DMS53 treated with DMSO at 0.1 percent for 48 hours (cell line): ENCODE data around the gene UNC80.
"Not testable (repeated sequence)": the region's sequence is repeated elsewhere in the genome, so short reads cannot be mapped to it uniquely, and the experiment has no call there.

Experiments used
- DNase-seq: peaks from one replicate; lab custom pipeline; 2025; ENCODE audit not compliant: unreplicated experiment; lab: John Stamatoyannopoulos, UW

The UNC80 gene, protein sequence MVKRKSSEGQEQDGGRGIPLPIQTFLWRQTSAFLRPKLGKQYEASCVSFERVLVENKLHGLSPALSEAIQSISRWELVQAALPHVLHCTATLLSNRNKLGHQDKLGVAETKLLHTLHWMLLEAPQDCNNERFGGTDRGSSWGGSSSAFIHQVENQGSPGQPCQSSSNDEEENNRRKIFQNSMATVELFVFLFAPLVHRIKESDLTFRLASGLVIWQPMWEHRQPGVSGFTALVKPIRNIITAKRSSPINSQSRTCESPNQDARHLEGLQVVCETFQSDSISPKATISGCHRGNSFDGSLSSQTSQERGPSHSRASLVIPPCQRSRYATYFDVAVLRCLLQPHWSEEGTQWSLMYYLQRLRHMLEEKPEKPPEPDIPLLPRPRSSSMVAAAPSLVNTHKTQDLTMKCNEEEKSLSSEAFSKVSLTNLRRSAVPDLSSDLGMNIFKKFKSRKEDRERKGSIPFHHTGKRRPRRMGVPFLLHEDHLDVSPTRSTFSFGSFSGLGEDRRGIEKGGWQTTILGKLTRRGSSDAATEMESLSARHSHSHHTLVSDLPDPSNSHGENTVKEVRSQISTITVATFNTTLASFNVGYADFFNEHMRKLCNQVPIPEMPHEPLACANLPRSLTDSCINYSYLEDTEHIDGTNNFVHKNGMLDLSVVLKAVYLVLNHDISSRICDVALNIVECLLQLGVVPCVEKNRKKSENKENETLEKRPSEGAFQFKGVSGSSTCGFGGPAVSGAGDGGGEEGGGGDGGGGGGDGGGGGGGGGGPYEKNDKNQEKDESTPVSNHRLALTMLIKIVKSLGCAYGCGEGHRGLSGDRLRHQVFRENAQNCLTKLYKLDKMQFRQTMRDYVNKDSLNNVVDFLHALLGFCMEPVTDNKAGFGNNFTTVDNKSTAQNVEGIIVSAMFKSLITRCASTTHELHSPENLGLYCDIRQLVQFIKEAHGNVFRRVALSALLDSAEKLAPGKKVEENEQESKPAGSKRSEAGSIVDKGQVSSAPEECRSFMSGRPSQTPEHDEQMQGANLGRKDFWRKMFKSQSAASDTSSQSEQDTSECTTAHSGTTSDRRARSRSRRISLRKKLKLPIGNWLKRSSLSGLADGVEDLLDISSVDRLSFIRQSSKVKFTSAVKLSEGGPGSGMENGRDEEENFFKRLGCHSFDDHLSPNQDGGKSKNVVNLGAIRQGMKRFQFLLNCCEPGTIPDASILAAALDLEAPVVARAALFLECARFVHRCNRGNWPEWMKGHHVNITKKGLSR (N-terminal part only)

GRCh38 chr2:209771474-209772289 is at the start of gene UNC80:
TSS of gene UNC80 (plus strand) at chr2:209771832. CDS start at chr2:209772073, 241 bp downstream.
- DNase-seq, result peak; percentile 65

DNA sequence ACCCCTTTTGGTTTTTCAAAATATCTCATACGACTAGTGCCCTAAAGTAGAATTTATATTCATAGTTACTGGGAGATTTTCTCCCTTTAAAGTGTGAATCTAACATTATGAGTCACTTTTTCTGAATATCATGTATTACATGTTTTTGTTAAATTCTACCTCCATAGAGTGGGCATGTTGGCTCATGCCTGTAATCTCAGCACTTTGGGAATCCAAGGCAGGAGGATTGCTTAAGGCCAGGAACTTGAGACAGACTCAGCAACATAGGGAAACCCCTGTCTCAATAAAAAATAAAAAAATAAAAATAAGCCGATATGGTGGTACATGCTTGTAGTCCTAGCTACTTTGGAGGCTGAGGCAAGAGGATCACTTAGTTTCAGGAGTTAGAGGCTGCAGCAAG is 45.3 kb upstream of the UNC80 start:
- no peak for DNase-seq

DNA sequence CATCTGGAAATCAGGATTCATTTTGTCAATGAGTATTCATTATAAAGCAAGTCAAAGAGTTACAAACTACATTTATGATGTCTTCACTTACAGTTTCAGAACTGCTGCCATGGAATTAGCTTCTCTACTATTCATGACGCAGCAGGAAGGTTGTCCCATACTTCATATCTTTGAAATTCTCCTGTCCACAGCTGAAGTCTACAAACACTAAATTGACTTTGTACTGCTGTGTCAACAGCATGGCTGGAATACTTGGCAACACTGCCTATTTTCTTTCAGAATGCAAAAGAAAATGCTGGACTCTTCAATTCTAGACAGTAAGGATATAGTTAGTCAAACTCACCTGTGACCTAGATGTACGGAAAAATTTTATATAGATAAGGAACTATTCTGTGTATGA is 44.6 kb upstream of the UNC80 start:
- no peak for DNase-seq

DNA sequence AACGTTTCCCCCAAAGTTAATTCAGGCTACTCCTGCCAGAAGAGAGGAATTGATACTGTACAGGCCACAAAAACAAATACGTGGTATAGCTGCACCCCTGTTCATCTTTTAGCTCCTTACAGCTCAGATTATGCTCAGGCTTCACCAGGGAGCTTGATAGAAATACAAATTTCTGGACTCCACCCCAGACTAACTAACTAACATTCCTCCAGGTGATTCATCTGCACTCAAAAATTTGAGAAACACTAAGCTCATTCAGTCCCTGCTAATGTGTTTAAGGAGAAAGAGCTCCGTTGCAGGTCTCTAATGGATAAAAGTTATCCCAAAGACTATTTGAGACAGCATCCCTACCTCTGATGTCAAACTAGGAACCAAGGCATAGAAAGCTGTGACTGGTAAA is 36.8 kb upstream of the UNC80 start:
- DNase-seq, result no peak

GRCh38 chr2:209741953-209742352 is 29.7 kb upstream of the UNC80 start:
- no peak for DNase-seq

- no peak for DNase-seq
These were observed 18.6 kb upstream of the UNC80 start for GRCh38 chr2:209753020-209753419.

- no peak for DNase-seq
These were observed 14.5 kb upstream of the UNC80 start for GRCh38 chr2:209757163-209757562.

DNA sequence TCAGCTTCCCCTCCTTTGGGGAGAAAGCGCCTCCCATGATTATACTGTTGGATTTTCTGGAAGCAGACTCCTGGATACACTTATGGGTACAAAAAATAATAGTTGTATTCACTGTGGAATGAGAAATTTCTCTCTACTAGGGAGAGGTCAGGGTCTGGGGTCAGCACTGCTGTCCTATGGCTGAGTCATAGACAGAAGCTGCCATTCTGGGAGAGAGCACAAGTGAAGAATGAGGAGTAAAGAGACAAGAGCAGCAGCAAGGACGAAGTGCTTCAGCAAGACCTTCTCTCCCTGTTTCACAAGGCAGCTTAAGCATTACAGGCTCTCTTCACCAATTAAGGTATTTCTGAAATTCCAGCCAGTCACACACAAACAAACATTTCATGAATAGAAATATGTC is 10.1 kb upstream of the UNC80 start:
- DNase-seq, result no peak

DNA sequence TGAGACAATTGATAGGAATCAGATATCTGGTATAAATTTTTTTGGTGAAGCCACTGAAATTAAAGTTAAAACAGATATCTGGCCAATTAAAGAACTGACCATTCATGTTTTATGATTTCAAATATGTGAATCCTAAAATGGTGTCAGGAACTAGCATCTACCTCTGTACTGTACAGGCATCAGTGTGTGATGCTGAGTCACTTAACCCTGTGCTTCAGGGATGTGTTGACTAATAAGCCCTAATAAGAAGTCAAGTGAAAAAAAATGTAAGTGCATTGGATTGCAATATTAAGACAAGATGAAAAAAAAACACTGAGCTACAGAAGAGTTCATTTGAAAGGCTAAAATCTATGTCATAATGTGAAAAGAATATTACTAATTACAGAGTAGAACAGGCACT is 9.1 kb upstream of the UNC80 start:
- no peak for DNase-seq

GRCh38 chr2:209763106-209763505 is 8.5 kb upstream of the UNC80 start:
- DNase-seq, result no peak

DNA sequence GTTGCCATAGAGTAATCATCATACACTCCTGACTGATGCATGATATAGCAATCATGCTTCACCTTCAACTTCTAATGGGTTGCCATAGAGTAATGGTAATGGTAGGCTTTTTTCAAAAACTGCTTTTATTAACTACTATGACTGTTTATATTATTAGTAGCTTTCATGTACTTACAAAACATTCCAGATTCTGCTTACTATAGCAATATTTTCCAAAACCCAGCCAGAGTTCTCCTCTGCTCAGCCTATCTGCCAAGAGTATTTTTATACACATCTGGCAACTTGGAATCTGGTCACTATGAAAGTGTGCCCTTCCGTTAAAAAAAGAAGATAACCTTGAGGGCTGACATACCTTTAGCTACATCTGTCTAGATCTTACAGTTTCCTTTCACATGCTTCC is 5.0 kb upstream of the UNC80 start:
- no peak for DNase-seq

DNA sequence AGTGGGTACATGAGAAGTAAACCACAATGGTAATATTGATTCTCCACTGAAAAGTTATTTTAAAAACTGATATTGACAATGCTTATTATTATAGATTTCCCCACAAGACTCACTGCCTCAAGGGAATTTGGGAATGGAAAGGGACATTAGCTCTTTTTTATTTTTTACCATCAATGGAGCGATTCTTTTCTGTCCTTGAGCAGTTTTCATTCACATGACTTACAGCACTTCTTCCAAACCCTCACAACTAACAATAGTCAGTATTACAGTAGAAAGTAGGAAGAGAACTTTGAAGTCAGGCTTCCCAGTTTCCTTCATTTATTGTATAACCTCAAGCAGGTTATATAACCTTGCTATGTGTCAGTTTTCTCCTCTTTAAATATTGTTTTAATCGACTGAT is 4.3 kb upstream of the UNC80 start:
- no peak for DNase-seq

GRCh38 chr2:209768557-209768956 is 3.1 kb upstream of the UNC80 start:
- DNase-seq, result no peak

DNA sequence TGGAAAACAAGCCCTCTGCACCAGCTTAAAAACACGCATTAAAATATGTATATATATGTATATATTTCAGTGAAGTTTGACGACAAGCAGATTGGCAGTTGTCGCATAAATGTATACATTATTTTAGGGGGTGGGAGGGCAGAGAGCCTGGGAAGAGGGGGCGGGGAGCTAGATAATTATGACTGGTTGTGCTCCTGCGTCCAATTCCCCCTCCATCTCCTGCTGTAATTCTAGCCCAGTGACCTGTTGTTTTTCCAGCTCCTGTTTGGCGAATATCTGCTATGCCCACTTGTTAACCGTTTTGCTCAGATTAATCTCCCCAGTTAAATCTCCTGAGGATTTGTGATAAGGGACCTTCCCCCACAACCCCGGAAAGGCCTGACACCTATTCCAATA is 656 bp downstream of the UNC80 start:
- peak; percentile 24 for DNase-seq

DNA sequence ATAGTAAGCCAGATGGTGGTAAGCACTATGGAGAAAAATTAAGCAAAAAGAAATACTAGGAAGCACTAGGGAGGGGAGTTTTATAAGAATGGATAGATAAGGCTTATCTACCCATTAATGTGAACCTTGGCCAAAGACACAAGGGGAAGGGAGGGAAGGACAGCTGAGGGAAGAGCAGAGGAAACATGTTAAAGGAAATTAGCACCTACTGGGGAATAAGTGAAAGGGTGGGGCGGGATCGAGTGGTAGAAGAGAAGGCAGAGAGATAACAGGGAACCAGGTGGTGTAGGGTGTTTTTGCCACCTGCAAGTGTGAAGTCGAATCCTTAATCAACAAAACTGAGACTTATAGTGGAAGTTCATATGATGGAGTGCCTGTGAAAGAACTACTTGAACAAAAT is 1.7 kb downstream of the UNC80 start:
- DNase-seq, result no peak

DNA sequence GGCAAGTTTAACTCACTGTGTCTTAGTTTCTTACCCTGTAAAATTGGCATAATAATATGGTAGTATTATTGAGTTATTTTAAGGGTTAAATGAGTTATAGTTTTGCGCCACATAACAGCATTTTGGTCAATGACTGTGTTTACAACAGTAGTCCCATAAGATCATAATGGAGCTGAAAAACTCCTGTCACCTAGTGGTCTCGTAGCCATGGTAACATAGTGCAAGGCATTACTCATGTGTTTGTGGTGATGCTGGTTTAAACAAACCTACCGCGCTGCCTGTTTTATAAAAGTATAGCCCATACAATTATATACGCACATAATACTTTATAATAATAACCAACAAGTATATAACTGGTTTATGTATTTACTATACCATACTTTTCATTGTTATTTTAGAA is 15.8 kb downstream of the UNC80 start:
- DNase-seq, result no peak

DNA sequence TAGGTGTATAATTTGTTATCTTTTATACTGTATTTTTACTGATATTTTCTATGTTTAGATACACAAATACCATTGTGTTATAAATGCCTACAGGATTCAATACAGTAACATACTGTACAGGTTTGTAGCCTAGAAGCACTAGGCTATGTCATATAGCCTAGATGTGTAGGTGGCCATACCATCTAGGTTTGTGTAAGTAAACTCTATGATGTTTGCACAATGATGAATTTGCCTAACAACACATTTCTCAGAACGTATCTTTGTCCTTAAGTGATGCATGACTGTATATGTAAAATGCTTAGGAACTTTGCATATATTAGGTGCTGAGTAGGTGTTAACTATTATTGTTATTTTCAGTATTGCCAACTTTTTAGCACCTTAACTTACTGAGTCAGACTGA is 17.3 kb downstream of the UNC80 start:
- no peak for DNase-seq

- no peak for DNase-seq
These were observed 18.6 kb downstream of the UNC80 start for GRCh38 chr2:209790066-209790728.

DNA sequence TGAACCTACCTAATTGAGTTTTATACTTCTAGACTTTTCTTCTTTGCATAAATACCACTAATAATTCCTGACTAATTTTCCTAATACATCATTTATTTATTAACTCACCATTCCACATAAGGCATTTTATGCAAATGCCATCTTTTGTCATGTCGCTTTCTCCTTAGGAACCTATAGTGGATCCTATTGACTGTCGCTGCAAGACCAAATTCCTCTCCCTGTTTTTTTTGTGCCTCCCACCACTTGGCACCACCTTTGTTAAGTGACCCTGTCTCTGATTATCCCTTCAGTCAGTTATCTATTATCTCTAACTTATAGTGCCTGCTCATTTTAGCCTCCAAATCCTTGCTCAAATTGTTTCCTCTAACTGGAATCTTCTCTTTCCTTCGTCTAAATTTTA is 19.5 kb downstream of the UNC80 start:
- no peak for DNase-seq

- not testable (repeated sequence) for DNase-seq
These were observed 23.8 kb downstream of the UNC80 start for GRCh38 chr2:209795425-209795824.
